IPS DF 19.7 (cell line): ENCODE results near the gene RNF157.

Source experiments
- DNase-seq: peaks from one replicate; pipeline ENCODE4 v3.0.0-alpha.2; 2013; ENCODE audit warnings: low read depth, low spot score

RNF157 gene

GRCh38 chr17:76240461-76241203 lies at the start of gene RNF157:
RNF157 (minus strand) TSS chr17:76240493; CDS start chr17:76240240, 253 bp downstream.
- DNase-seq = no peak

- no peak for DNase-seq
These were observed 41.5 kb upstream of the RNF157 start for GRCh38 chr17:76281573-76282371.

DNA sequence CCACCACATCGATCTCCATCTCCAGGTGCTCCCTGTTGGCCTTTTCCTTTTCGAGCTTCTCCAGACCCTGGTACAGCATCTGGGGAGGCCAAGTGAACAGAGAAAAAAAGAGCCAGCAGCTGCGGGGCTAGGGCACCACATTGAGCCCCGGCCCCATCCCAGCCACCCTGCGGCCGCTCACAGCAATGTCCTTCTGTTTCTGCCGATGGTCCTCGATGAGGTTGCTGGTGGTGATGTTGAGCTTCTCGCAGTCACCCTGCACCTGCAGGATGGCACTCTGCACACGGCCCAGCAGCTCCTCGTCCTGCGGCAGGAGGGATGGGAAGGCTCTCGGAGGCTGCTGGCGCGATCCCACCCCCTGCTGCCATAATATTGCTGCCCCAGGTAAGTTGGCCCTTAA lies 40.4 kb upstream of the RNF157 start:
- no peak for DNase-seq

DNA sequence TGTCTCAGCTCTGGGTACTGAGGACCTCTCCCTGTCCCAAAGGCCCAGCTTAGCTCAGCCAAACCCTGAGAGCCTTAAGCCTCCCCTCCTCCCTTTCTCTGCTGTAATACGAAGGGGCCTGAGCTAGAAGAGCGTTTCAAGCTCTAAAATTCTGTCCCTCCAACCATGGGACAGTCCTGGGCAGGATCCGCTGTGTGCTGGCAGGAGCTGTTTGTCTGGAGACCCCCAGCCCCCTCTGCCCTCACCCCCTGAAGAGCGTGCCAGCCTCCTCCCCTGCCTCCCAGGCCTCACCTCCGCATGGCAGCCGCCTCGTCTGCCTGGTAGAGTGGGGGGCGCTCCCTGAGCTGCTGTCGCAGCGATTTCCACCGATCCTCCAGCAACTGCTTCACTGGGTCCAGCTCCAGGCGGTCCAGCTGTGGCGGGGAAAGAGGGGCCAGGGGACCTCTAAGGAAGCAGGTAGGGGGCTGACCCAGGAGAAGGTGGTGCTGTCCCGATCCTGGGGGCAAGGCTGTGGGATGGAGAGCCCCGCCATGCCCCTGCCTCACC lies 39.5 kb upstream of the RNF157 start:
- DNase-seq = no peak

GRCh38 chr17:76278952-76279741 lies 38.9 kb upstream of the RNF157 start:
- no peak for DNase-seq

- DNase-seq = no peak
These were observed 38.1 kb upstream of the RNF157 start for GRCh38 chr17:76278268-76278908.

- no peak for DNase-seq
These were observed 37.3 kb upstream of the RNF157 start for GRCh38 chr17:76277300-76278267.

DNA sequence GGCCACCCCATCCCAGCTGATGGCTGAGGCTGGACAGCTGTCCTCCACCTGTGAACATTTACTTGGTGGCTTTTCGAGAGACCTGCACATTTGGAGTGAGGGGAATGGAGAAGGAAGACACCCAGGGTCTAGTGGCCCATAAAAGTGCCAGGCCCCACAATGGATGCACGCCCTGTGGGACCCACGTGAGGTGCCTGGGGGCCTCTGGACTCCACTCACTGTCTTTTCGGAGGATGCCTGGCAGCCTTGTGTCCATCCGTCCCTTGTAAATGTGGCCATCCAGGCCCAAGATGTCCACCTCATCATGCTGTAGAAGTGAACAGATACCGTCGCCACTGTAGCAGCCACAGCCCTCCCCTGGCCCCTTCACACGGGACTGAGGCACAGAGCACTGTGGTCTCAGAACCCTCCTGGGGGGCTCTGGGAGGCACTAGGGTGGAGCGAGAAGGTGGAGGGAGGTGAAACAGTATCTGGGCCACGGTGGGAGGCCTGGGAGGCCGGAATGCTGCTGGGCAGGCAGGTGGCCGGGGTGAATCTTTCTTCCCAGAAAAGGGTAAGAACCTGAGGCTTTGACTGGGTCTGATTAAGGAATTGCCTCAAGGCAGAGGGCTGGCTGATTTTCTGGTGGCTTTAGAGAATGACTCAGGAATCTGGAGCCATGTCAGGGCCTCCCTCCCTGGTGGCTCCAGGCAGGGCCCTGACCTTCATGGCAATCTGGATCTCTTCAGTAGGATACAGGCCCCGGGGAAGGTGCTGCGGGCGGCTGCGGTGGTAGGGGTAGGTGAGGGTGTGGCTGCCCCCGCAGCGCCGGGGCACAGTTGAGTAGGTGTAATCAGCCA lies 36.4 kb upstream of the RNF157 start:
- no peak for DNase-seq

GRCh38 chr17:76276069-76276431 lies 35.8 kb upstream of the RNF157 start:
- DNase-seq = no peak

- no peak for DNase-seq
These were observed 35.2 kb upstream of the RNF157 start for GRCh38 chr17:76275382-76276068.

GRCh38 chr17:76274112-76274956 lies 34.0 kb upstream of the RNF157 start:
- no peak for DNase-seq

GRCh38 chr17:76273445-76274111 lies 33.3 kb upstream of the RNF157 start:
- no peak for DNase-seq

DNA sequence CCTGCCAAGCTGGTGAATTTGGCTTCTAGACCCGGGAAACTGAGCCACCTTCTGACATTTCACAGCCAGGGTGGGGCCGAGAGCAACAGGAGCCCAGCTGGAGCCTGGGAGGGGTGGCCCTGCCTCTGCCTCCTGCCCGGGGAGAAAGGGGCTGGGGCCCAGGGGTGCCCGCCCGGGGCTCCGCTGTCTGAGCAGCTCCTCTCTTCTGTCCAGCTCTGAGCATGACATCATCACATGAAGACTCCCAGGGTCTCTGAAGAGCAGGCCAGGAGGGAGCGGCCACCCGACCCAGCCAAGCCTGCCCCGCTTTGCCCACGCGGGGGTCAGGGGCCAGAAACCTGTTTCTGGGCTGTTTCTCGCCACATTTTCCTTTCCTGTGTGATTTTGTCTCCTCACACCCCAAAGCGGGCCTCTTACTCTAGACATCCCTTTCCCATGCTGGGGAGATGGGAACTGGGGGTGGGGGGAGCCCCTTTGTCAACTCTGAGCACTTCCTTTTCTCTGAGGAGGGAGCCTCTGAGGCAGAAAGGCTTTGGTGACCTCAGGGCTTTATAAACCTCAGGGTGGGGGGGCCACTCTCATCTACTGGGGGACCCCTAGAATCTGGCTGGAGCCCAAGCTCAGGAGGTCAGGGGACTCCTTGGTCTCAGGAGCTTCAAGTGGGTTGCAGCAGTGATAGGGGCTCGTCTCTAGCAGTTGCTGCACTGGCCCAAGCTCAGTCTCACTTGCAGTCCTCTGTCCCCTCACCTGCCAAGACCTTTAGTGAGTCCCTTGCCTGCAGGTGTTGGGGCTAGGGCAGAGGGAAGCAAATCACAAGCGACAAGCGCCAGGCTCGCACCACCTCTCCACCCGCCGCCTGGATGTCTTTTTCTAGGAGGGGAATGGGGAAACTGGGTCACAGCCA lies 32.5 kb upstream of the RNF157 start:
- DNase-seq = no peak

DNA sequence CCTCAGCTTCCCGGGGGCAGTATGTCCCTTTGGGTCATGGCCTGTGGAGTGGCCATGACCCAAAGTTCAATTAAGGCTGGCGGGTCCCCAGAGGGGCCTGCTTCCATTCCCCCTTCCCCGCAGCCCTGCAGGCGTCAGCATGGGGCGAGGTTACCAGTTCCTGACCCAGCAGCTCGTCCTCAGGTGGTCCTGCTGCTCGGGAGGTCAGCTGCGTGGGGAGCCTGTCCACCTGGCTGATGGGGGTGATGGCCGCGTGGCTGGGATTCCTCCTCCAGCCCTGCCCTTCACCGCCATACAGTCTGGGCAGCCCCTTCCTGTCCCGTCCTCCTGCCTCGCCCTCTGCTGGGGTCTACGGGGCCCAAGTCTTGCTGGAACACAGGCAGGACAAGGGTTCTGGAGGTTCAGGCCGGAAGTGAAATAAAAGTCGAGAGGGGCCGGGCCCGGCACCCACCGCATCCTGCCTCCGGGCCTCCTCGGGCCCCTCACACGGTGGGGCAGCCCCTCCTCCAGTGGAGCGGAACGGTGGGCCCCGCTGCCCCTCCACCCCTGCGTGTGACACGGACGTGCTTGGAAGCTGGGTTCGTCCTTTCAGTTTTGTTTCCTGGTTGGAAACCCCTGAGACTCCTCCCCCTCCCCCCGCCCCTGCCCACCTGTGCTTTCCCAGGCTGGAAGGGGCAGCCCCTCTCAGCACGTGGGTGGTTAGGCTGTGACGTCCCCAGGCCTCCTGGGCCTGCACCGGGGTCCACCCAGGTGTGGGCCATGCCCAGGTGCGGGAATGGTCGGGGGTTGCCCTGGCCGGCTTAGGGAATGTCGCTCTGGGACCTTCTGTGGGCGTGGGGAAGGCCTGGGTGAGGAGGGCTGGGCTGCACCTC lies 31.6 kb upstream of the RNF157 start:
- no peak for DNase-seq
